GF-D8 (cell line): ENCODE data around the gene SPAG7.
A peak's percentile ranks its signal among the peaks of the same experiment; 100 is the strongest.

Experiments
- DNase-seq: peaks from one replicate; lab custom pipeline; 2025; lab: John Stamatoyannopoulos, UW

SPAG7 gene

GRCh38 chr17:4974115-4974670 is 6.6 kb upstream of the SPAG7 start:
- DNase-seq, result no peak

DNA sequence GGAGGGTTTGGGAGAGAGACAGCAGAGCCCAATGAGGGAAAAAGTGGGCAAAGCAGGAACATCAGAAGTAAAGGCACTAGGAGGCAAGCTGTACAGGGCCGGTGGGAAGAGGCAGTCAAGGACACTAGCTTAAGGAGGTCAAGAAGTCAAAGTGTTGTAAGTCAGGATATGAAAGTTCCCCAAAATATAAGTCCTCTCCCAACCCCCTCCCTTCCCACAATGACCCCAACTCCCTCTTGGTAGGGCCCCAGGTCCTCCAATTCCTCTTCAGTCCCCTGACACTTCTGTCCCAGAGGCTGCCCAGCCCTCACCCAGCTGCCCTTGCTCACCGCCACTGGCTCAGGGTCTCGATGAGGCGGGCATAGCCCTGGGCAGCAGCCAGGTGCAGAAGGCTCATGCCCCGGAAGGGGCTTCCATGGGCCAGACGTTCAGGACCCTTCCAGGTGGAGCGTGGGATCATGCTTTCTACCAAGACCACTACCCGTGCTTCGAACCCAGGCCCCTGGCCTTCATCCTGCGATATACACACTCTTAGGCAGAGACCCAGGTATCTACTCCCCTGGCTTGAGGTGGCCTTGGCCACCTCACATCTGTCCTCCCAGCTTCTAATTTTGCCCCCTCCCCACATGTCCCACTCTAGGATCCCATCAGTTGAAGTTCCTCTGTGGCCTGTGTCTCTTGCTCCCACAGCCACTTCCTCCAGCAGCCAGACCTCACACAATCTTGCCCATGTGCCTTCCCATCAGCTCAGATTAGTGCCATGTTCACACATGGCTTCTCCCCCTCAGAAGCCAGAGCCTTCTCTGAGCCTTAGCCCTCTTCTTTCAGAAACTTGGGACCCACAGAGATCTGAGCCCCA is 5.9 kb upstream of the SPAG7 start:
- no peak for DNase-seq

DNA sequence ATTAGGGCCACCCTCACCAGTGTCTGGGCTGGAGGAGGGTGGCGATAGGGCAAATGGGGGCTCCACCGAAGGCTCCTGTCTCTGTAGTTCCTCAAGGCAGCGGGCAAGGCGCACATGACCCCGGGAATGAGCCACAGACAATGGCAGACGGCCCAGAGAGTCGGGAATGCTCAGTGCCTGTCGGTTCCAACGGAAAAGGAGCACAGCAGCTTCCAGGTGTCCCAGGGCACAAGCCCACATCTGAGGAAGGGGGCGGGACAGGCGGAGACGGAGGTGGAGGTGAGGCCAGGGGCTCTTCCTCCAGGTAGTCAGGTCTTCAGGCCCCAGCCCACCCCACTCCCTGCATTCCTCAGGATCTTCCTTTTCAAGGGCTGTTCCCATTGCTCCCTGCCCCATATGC is 5.1 kb upstream of the SPAG7 start:
- DNase-seq, result no peak

GRCh38 chr17:4972322-4972721 is 4.7 kb upstream of the SPAG7 start:
- no peak for DNase-seq

DNA sequence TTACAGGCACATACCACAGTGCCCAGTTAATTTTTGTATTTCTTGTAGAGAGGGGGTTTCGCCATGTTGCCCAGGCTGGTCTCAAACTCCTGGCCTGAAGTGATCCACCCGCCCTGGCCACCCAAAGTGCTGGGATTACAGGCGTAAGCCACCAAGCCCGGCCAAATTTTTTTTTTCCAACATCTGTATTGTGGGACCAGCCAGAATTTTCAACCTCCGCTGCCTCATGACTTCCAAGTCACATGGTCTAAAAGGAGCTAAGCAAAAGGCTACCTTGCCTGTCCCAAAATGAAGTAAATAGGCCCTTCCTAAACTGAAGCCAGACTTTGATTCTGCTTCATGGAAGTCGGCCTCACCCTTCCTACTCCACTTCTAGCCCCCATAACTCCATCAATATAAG is 4.2 kb upstream of the SPAG7 start:
- DNase-seq, result no peak

DNA sequence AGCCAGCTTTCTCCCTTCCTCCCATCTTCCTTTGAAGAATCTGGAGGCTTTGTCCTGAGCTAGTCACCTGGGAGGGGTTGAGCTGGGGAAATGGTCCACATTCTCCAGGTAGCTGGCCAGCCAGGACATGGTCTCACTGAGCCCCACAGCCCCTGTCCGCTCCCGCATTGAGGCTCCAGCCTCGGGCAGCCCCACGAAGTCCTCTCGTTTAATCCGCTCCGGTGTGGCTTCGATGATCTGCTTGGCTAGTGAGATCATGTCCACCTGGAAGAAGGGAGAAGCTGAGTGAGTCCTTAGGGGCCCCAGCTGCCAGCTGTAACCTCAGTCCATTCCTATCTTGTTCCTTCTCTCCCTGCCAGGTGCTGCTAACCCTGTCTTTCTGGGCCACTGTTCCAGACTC is 2.7 kb upstream of the SPAG7 start:
- DNase-seq, result no peak

DNA sequence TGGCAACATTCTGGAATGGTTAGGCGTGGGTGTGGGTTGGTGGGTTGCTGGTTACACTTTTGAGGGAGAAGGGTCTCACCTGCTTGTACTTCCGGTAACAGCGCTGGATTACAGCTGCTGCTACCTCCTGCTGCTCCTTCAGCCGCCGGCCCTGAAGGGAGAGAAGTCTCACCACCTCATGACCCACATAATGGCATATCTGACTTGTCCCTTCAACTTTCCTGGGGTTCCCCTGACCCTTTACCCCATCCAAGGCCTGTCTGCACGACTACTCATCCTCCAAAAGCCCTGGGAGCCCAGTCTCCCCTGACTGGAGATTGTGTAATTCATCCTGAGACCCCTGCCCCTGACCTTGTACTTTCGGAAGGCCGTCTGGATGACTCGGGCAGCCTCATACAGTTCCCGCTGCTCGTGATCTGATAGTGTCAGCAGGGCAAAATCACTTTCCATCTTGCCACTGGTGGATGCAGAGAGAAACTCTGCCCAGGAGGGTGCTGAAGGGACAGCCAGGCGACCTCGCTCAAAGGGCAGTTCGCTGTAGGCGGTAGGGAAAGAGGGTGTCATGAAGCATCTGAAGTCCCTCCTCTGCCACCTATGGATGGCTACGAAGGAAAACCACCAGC is 2.0 kb upstream of the SPAG7 start:
- DNase-seq, result no peak

- DNase-seq, result no peak
Observed at GRCh38 chr17:4969047-4969550, 1.5 kb upstream of the SPAG7 start.

DNA sequence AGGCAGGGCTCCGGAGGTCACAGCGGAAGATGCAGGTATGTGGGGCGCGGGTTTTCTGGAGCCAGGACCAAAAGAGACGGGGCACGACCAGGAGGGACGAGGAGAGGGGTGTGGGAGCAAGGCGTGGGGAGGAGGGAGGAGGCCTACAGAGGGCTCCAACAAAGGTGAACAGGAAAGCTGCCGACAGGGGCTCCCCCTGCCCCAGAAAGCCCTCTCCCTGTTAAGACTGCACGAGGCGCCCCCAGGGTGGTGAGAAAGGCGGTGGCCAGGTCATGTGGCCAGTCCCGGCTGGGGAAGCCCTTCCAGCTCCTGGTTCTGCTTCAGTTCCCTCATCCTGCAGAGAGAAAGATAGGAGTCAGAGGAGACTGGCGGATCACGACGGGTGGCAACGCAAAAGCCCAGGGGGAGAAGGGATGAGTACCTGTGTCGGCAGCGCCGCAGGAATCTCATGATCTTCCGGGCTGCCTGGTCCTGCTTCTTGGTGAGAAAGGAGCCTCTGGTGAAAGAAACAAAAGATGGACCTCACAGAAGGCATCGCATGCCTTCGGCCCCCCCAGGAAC is 949 bp upstream of the SPAG7 start:
- no peak for DNase-seq

DNA sequence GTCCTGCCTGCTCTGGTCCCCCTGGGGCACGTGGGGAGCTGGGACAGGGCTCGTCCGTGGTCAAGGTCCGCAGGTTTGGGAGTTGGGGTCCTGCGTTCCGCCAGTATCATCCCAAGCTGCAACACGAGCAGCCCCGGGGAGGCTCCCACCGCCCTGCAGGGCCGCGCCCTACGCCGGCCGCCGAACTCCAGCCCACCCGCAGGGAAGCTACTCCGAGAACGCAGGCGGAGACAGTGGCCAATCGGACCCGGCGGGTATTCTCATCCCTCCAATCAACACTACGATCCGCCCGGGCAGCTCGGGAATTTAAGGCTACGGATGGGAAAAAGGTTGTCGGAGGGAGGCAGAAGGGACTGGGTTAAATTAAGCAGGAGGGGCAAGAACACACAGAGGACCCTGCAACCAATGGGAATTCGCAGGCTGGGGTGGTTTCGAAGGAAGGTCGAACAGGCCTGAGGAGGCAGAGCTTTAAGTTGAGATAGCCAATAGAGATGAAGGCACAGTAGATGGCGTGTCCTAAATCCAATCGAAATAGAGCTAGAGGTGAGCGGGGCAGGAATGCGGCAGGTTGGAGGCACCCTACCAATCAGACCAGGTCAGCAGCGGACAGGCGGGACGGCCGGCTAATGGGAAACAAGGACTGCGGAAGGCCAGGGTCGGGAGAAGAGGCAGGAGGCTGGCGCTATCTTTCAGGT is 626 bp downstream of the SPAG7 start:
- DNase-seq, result peak; percentile 94

GRCh38 chr17:4965311-4965986 is 2.2 kb downstream of the SPAG7 start:
- DNase-seq, result no peak

GRCh38 chr17:4960279-4960922 is 7.2 kb downstream of the SPAG7 start:
- no peak for DNase-seq

- DNase-seq, result no peak
Observed at GRCh38 chr17:4959261-4959965, 8.2 kb downstream of the SPAG7 start.

DNA sequence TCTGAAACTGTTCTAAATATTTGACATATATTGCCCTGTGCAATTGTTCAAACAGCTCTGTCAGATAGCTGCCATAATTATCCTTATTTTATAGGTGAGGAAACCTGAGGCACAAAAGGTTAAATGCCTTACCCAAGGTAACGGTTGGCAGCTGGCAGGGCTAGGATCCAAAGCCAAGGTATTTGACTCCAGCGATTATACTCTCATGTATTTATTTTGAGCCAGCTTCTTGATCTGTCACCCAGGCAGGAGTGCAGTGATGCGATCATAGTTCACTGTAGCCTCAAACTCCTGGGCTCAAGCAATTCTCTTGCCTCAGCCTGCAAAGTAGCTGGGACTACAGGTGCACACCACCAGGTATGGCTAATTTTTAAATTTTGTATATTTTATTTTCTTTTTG is 9.5 kb downstream of the SPAG7 start:
- no peak for DNase-seq

DNA sequence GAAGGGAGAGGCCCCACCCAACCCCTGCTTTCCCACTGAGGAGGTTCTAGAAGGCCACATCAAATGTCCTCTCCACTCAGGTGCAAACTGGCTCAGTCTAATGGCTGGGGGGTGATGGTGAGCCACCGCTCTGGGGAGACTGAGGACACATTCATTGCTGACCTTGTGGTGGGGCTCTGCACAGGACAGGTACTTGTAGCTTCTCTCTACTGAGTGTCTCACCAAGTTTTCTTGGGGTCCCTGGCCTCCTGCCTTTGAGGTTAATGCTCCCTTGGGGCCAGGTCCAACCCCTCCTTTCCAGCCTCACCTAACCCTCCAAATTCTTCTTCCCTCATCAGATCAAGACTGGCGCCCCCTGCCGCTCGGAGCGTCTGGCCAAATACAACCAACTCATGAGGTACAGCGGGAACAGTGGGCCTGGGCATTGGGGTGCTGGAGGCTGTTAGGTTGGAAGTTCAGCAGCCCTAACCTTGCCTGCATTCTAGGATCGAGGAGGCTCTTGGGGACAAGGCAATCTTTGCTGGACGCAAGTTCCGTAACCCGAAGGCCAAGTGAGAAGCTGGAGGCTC is 11.0 kb downstream of the SPAG7 start:
- no peak for DNase-seq

DNA sequence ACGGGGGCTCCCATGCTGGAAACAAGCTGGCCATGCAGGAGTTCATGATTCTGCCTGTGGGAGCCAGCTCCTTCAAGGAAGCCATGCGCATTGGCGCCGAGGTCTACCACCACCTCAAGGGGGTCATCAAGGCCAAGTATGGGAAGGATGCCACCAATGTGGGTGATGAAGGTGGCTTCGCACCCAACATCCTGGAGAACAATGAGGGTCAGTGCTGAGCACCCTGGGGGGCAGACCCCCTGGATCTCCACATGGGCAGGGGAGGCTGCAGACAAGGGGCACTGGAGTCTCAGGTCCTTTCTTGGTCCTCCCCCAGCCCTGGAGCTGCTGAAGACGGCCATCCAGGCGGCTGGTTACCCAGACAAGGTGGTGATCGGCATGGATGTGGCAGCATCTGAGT is 12.5 kb downstream of the SPAG7 start:
- DNase-seq, result no peak

GRCh38 chr17:4953451-4953961 is 14.1 kb downstream of the SPAG7 start:
- DNase-seq, result no peak

DNA sequence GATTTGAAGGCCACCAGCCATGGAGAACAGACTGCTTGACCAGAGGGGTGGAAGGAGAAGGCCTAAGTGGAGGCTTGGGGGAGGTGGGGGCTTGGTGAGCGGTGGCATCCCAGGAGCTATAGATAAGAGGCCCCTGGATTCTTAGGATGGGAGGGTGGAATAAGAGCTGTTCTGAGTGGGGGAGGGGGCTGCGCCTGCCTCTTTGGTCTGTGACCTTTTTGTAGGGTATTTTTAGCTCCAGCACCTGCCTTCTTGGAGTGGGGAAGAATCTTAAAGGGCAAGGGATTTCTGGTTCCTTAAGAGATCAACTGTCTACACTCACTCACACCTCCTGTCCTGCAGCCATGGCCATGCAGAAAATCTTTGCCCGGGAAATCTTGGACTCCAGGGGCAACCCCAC is 16.1 kb downstream of the SPAG7 start:
- DNase-seq, result no peak

DNA sequence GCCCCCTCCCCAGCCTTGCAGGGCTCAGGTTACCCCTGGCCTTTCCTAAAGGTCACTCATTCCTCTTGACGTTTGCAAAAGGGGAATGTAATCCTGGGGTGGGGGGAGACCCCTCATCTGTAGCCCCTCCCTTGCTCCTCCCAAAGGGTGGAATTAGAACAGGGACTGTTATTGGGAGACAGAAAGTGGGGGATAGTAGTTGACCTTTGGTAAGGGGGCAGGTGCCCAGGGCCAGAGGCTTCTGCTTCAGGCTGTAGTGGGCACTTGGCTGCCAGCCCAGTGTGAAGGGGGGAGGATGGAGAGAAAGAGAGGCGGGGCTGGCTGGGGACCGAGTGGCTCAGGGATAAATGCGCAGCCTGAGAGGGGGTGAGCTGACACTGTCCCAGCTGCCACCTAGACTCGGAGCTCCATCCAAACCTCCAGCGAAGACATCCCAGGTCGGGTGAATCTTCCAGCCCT is 16.8 kb downstream of the SPAG7 start, which contains the start of gene ENO3:
Gene ENO3, plus strand, starts transcription at position 374 of the 459 bp plus-strand sequence. CDS start 711 bp downstream, outside the sequence.
- DNase-seq, result no peak
